GM12878 (cell line): Measurements from ENCODE around the gene NEAT1. TPM values are rescaled to one million over a fixed set of nuclear protein-coding genes. Genes with fewer than 3 reads are reported as not detected.

Experiments used
- ATAC-seq: fragments of 200-7000 bp; cut with Tn5 transposase; 3 replicates; pipeline ENCODE4 v1.9.1; 2020; ENCODE audit warnings: mild to moderate bottlenecking, moderate library complexity
- BruUV-seq: library from RNA; stranded (reverse); fragments of 400-500 nt; replicated peaks from 2 replicates; lab custom pipeline; 2021; lab: Mats Ljungman, UMichigan
- CTCF ChIA-PET: fragments of 300-600 bp; sonication (Branson Sonifier 250); formaldehyde crosslinking; extraction: SDS; loops from one replicate; lab custom pipeline; 2021; ENCODE audit warnings: inconsistent platforms; lab: Yijun Ruan, JAX
- POLR2A ChIA-PET: fragments of 350-600 bp; formaldehyde crosslinking; extraction: SDS; loops from one replicate; lab custom pipeline; 2021; ENCODE audit warnings: inconsistent platforms; lab: Charles Lee
- RAD21 ChIA-PET: fragments of 300-600 bp; sonication (Branson Sonifier 250); formaldehyde crosslinking; loops from one replicate; lab custom pipeline; 2023; ENCODE audit warnings: antibody characterized with exemption; ENCODE audit not compliant: unreplicated experiment; lab: Charles Lee
- SMC1A ChIA-PET: fragments of 300-600 bp; sonication (Branson Sonifier 250); formaldehyde crosslinking; loops from one replicate; lab custom pipeline; 2023; ENCODE audit not compliant: unreplicated experiment, uncharacterized antibody; lab: Charles Lee
- DNase-seq: peaks from one replicate; pipeline ENCODE4 v3.0.0-alpha.2; 2011; ENCODE audit warnings: low read depth, low spot score
- FAIRE-seq: peaks from 3 replicates; lab custom pipeline; 2011; peaks lifted over from hg19 to GRCh38; lab: Jason Lieb, UNC
- H2AFZ ChIP-seq: 2 replicates; pipeline ENCODE4 v1.6.0; 2011; ENCODE audit warnings: low read depth, low read length, control low read depth; ENCODE audit not compliant: control insufficient read depth
- H3K27ac ChIP-seq: 2 replicates; pipeline ENCODE4 v1.5.1; 2011; ENCODE audit warnings: control low read depth; ENCODE audit not compliant: control insufficient read depth, insufficient read depth
- H3K27me3 ChIP-seq, 2 experiments: replicated peaks in 1 of 2; 2 replicates each; pipeline versions ENCODE4 v1.6.0 to v1.6.1; 2011; ENCODE audit warnings: low read length in 1 of 2; ENCODE audit not compliant: control insufficient read depth in 2 of 2, insufficient read depth in 2 of 2
- H3K36me3 ChIP-seq, 2 experiments: 2 replicates each; pipeline ENCODE4 v1.5.1; 2011; ENCODE audit warnings: low read length in 1 of 2; ENCODE audit not compliant: control insufficient read depth in 2 of 2, insufficient read depth in 2 of 2
- H3K4me1 ChIP-seq: 2 replicates; pipeline ENCODE4 v1.6.1; 2011; ENCODE audit warnings: mild to moderate bottlenecking, low read length, moderate library complexity, mixed read lengths; ENCODE audit not compliant: control insufficient read depth, insufficient read depth
- H3K4me2 ChIP-seq: 2 replicates; pipeline ENCODE4 v1.6.0; 2011; ENCODE audit warnings: control low read depth; ENCODE audit not compliant: control insufficient read depth, insufficient read depth
- H3K4me3 ChIP-seq: fragments of 200-600 bp; sonication (generic); 2 replicates; pipeline ENCODE4 v1.5.1; 2016
- H3K79me2 ChIP-seq: 2 replicates; pipeline ENCODE4 v1.6.0; 2011; ENCODE audit warnings: low read length; ENCODE audit not compliant: control insufficient read depth, insufficient read depth
- H3K9ac ChIP-seq: 2 replicates; pipeline ENCODE4 v1.8.0; 2011; ENCODE audit warnings: low read length, control low read depth, mixed read lengths; ENCODE audit not compliant: control insufficient read depth, insufficient read depth
- H3K9me3 ChIP-seq: replicated peaks from 3 replicates; pipeline ENCODE4 v1.5.1; 2011; ENCODE audit warnings: mild to moderate bottlenecking, low read length; ENCODE audit not compliant: control insufficient read depth, insufficient read depth
- H4K20me1 ChIP-seq: 2 replicates; pipeline ENCODE4 v1.6.0; 2011; ENCODE audit not compliant: control insufficient read depth, insufficient read depth
- ATF3 ChIP-seq: IDR thresholded peaks from 2 replicates; pipeline ENCODE4 v1.6.1; 2011; ENCODE audit warnings: low read depth, mild to moderate bottlenecking, low read length, moderate library complexity, borderline replicate concordance; ENCODE audit errors: extremely low read depth
- BHLHE40 ChIP-seq, 2 experiments: fragments of 450-650 bp in 1 of 2; IDR thresholded peaks; 2 replicates each; pipeline ENCODE4 v1.6.1; 2011 to 2017; ENCODE audit warnings: low read depth in 2 of 2, borderline replicate concordance in 1 of 2, improper control_type of control experiment in 1 of 2, low read length in 1 of 2, mild to moderate bottlenecking in 1 of 2
- CREM ChIP-seq: IDR thresholded peaks from 2 replicates; pipeline ENCODE4 v1.6.1; 2014; ENCODE audit warnings: antibody characterized with exemption, low read depth
- EED ChIP-seq: sonication (generic); IDR thresholded peaks from 2 replicates; pipeline ENCODE4 v1.6.1; 2016; ENCODE audit warnings: antibody characterized with exemption, low read depth
- KLF5 ChIP-seq: fragments of 450-650 bp; IDR thresholded peaks from 2 replicates; pipeline ENCODE4 v1.6.1; 2014; ENCODE audit warnings: mild to moderate bottlenecking; ENCODE audit not compliant: partially characterized antibody
- MEF2B ChIP-seq: fragments of 450-650 bp; IDR thresholded peaks from 2 replicates; pipeline ENCODE4 v1.6.1; 2018; ENCODE audit warnings: mild to moderate bottlenecking, moderate library complexity; ENCODE audit not compliant: partially characterized antibody, poor library complexity, severe bottlenecking
- NKRF ChIP-seq: fragments of 450-650 bp; conservative IDR thresholded peaks from 2 replicates; pipeline ENCODE4 v1.6.1; 2017; ENCODE audit warnings: mild to moderate bottlenecking, moderate library complexity
- REST ChIP-seq: IDR thresholded peaks from 2 replicates; pipeline ENCODE4 v1.6.1; 2012; ENCODE audit warnings: mild to moderate bottlenecking, low read depth, low read length
- SKIL ChIP-seq: fragments of 450-650 bp; IDR thresholded peaks from 2 replicates; pipeline ENCODE4 v1.6.1; 2017; ENCODE audit warnings: mild to moderate bottlenecking, low read depth, inconsistent platforms; ENCODE audit not compliant: poor library complexity, severe bottlenecking
- SP1 ChIP-seq: IDR thresholded peaks from one replicate; pipeline ENCODE4 v1.6.1; 2011; ENCODE audit warnings: low read depth, low read length
- STAT1 ChIP-seq: fragments of 450-650 bp; conservative IDR thresholded peaks from 2 replicates; pipeline ENCODE4 v1.6.1; 2014; ENCODE audit warnings: antibody characterized with exemption, mild to moderate bottlenecking
- STAT3 ChIP-seq: IDR thresholded peaks from 2 replicates; pipeline ENCODE4 v1.6.1; 2011; ENCODE audit warnings: low read depth, low read length, improper control_type of control experiment
- SUZ12 ChIP-seq: fragments of 200-600 bp; sonication (generic); IDR thresholded peaks from one replicate; pipeline ENCODE4 v1.6.1; 2018; ENCODE audit warnings: antibody characterized with exemption, mild to moderate bottlenecking; ENCODE audit not compliant: unreplicated experiment
- TARDBP ChIP-seq: IDR thresholded peaks from 2 replicates; pipeline ENCODE4 v1.6.1; 2016; ENCODE audit warnings: borderline replicate concordance
- ZNF217 ChIP-seq: fragments of 450-650 bp; IDR thresholded peaks from 2 replicates; pipeline ENCODE4 v1.6.1; 2017; ENCODE audit warnings: antibody characterized with exemption, mild to moderate bottlenecking
- WGBS: methylation state at CpG from one replicate; pipeline ENCODE4 v1.1.6; 2016; ENCODE audit warnings: low lambda C conversion rate; ENCODE audit not compliant: insufficient replicate concordance, insufficient coverage; ENCODE audit errors: missing lambda C conversion rate; 5-methylcytosine and 5-hydroxymethylcytosine counted together
- in situ Hi-C: fragments of 300-500 bp; cut with MboI; formaldehyde crosslinking; loops from 9 replicates; pipeline ENCODE4 v1.14.3; 2018; ENCODE audit warnings: mixed read lengths
- intact Hi-C: fragments of 100-400 bp; cut with micrococcal nuclease; formaldehyde crosslinking; loops from one replicate; pipeline ENCODE4 v1.14.2; 2022; ENCODE audit not compliant: unreplicated experiment
- polyA plus RNA-seq, 11 experiments: library from polyadenylated mRNA; depleted of rRNA in 4 of 11; unstranded in 6 of 11; stranded (reverse) in 5 of 11; fragments of >200 nt; fragmentation: Nextera tagmentation in 4 of 11; fragmentation: Illumina TruSeq in 1 of 11; extraction: Ambion mirVana in 4 of 11; extraction: Trizol in 1 of 11; gene quantifications; 1 replicate in 1 of 11; 2 replicates in 10 of 11; pipeline versions ENCODE4 v1.2.1 to v1.2.3, GENCODE V29; 2011 to 2016; ENCODE audit warnings: inconsistent platforms in 2 of 11, missing spikeins in 2 of 11, low read depth in 1 of 11
- total RNA-seq, 4 experiments: library from RNA; depleted of rRNA in 3 of 4; stranded (reverse); fragments of >200 nt in 3 of 4; fragmentation: Illumina TruSeq in 1 of 4; extraction: Trizol in 1 of 4; gene quantifications; 2 replicates each; pipeline versions ENCODE4 v1.2.1 to v1.2.3, GENCODE V29; 2013 to 2021

NEAT1 gene
- total and polyA plus RNA-seq, 10 of the 15 experiments (the other 5 are each of a cell fraction or from before 2014, with no cell fraction given) = 13.6 to 328 (median 69.4) TPM

GRCh38 chr11:65434667-65435410 lies 12.2 kb downstream of the NEAT1 start:
- intact Hi-C loops = no loop called here
- no peak overlapping the region for H3K4me2 ChIP-seq
- no peak overlapping the region for H3K27ac ChIP-seq

More at GRCh38 chr11:65434667-65435410, 12.2 kb downstream of the NEAT1 start:
- ChIA-PET SMC1A (interaction anchor here (1.4 kb wide), 1 partner anchor 18 kb away, joined by 11 read pairs; no protein-coding TSS in a partner anchor), RAD21 (interaction anchor here (1.3 kb wide), 1 partner anchor 37 kb away, joined by 4 read pairs; no protein-coding TSS in a partner anchor), CTCF (interaction anchor here (1.4 to 1.6 kb wide), 2 partner anchors 18 to 34 kb away, joined by 4 to 12 read pairs; no protein-coding TSS in a partner anchor), POLR2A (interaction anchor here (0.5 kb wide), 1 partner anchor 32 kb away, joined by 3 read pairs; no protein-coding TSS in a partner anchor)
- Histone ChIP-seq H3K36me3 (peaks cover 2 to 17% of the 10 kb centered on the region in 2 experiments), H3K79me2 (peaks cover 76% of the 10 kb centered on the region), H3K9ac (no peak overlapping the region), H2AFZ (no peak overlapping the region), H4K20me1 (no peaks in the 10 kb centered on the region), H3K27me3 (no peaks in the 10 kb centered on the region), H3K9me3 (no peaks in the 10 kb centered on the region), H3K4me3 (no peak overlapping the region), H3K4me1 (peaks cover 37% of the 10 kb centered on the region)
- WGBS = 20% methylated on average over 5 of the region's 5 CpGs
- FAIRE-seq (no peak), DNase-seq (no peak), ATAC-seq (0 out of 3 replicates have a peak, but pooled peaks have one; percentile 3)
- in situ Hi-C loops = no loop called here
- TF ChIP-seq STAT1 (no peak), SKIL (no peak), TARDBP (no peak), MEF2B (no peak), ZNF217 (no peak), ATF3 (no peak), REST (no peak), KLF5 (no peak), SUZ12 (no peak), SP1 (no peak), NKRF (no peak), BHLHE40 (IDR thresholded peaks at IDR 0.05; ENCODE audit: borderline replicate concordance in 1 of 2, low read depth in 2 of 2, low read length in 1 of 2) (no peak), STAT3 (no peak), EED (no peak), CREM (no peak)
- BruUV-seq = no TSS peak
